GM12874 (cell line): ENCODE results near the gene CHAC1.

Source experiments
- TF ChIP-seq, protein P1 (sequence below): IDR thresholded peaks from 2 replicates; pipeline ENCODE4 v1.5.1; 2011; ENCODE audit warnings: low read depth, mild to moderate bottlenecking, control low read depth, low read length, moderate library complexity; ENCODE audit not compliant: insufficient read depth

Gene CHAC1

DNA sequence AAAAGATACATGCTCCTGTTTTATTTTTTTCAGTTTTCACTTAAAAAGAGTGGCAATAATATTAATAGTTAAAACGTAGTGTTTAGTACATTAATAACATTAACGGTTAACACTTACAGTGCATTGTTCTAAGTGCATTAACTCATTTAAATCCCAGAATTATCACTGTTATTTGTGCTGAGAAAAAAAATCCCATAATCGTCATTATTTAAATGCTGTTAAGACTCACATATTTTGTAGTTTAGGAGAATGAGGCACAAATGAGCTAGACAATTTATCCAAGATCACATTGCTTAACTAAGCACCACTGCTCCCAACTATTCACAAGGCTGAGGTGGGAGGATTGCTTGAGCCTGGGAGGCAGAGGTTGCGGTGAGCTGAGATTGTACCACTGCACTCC, 34.9 kb downstream of the CHAC1 start:
- TF ChIP-seq, protein P1, sequence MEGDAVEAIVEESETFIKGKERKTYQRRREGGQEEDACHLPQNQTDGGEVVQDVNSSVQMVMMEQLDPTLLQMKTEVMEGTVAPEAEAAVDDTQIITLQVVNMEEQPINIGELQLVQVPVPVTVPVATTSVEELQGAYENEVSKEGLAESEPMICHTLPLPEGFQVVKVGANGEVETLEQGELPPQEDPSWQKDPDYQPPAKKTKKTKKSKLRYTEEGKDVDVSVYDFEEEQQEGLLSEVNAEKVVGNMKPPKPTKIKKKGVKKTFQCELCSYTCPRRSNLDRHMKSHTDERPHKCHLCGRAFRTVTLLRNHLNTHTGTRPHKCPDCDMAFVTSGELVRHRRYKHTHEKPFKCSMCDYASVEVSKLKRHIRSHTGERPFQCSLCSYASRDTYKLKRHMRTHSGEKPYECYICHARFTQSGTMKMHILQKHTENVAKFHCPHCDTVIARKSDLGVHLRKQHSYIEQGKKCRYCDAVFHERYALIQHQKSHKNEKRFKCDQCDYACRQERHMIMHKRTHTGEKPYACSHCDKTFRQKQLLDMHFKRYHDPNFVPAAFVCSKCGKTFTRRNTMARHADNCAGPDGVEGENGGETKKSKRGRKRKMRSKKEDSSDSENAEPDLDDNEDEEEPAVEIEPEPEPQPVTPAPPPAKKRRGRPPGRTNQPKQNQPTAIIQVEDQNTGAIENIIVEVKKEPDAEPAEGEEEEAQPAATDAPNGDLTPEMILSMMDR = no peak

DNA sequence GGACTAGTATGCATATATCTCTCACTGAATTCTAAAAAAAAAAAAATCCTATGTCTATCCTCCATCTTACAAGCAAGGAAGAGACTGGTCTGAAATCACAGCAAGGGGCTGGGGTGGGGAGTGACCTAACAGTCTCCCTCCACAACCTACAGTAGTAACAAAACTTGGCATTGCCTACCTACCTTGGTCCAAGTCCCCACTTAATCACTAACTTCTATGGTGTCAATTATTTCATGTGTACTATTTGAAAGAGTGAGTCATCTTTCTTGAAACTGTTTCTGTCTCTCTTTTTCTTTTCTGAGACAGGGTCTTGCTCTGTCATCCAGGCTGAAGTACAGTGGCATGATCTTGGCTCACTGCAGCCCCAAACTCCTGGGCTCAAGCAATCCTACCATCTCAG, 36.8 kb downstream of the CHAC1 start:
- TF ChIP-seq, protein P1 = no peak

DNA sequence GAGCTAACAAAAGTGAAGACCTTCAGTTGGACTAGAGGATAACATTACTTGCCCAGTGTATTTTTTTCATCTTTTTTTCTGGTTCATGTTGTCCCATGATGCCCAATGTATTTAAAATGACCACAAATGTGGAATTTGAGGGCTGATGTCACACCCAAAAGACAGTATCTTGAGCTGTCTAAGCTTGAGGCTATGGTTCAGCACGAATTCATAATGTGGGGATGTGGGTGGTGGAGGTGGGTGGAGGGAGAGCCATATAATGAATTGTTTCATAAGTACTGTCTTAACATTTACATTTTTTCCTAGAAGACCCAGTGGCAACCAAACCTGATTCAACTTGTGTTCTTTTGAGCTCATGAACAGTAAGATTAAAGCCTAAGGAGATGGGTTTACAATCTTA, 37.5 kb downstream of the CHAC1 start:
- TF ChIP-seq, protein P1 = no peak

DNA sequence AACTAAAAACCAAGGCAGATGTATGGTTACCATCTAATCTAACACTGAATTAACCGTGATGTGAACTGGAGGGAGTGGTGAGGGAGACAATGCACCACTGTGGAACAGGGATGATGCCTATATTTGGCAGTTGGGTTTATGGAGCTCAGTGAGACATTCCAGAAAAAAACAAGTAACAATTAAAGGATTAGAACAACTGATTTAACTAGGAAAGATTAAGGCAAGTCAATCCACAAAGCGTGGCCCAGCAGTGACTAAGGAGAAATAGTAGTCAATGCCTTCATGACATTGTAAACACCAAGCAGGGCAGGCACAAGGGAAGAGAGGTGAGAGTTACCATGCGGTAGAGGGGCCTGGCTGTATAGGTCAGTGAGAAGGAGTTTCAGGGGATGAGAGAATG, 38.1 kb downstream of the CHAC1 start:
- TF ChIP-seq, protein P1 = no peak

DNA sequence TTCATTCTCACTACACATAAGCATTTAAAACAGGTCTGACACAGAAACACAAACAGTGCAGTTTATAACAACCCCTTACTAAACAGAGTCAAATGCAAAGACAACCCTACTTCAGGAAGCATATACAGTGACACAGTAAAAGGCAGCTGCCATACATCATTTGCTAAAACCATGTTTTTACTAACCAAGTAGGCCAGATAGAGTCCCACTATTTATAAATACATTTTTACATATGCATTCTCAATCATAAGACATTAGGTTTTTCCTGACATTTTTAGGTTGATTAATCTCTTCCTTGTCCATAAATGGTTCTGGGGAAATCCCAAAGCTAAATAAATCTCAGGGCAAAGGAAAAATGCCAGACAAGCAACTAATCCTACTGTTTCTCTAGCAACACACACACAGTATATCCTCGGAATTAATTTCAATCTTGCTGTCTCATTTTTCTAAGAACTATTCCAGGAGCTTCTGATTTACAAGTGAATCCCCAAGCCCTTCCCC, 39.0 kb downstream of the CHAC1 start:
- TF ChIP-seq, protein P1 = no peak

DNA sequence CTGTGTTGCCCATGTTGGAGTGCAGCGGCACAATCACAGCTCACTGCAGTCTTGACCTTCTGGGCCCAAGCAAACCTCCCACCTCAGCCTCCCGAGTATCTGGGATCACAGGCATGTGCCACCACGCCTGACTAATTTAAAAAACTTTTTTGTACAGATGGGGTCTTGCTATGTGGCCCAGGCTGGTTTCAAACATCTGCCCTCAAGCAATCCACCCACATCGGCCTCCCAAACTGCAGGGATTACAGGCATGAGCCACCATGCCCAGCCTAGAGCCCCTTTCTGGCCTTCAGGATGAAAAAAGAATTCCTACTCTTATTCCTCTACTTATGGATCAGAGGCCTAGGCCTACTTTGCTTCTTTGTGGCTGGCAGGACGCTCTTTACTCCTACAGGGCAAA, 39.6 kb downstream of the CHAC1 start:
- TF ChIP-seq, protein P1 = no peak

DNA sequence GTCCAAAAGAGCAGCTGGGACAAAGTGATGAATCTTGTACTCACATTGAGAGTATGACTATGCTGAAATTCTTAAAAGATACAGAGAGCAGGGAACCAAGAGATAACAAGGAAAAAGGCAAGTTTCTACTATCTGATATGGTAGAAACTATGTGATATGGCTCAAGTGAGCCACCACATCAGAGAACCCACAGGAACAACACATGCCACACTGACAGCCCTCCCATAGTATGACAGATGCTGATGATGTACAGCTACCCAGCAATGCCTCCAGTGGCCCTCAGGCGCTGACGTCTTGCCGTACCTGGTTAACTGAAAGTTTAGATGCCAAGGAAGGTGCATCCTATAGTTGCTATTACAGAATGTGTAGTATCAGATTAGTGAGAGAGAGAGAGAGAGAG, 42.4 kb downstream of the CHAC1 start:
- TF ChIP-seq, protein P1 = no peak

DNA sequence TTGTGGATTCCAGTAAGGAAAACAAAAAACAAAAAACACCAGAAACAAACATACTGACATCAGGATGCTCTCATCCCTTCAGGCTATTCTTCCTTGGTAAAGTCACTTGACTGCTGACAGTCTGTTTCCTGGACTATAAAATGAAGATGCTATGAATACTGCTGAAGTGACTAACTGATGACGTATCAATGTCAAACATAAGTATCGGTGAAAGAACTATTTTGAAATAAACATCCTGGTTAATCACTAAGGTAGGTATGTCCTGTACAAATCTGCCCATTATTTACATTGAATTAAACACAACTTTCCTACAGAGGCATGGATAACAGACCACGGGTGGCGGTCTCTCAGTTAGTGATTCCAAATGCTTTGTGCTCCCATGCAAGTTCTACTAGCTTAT, 45.9 kb downstream of the CHAC1 start:
- TF ChIP-seq, protein P1 = no peak
